Astrocyte (in vitro differentiated cells and primary cell): ENCODE results near the gene CPPED1.

Source experiments
- CTCF ChIP-seq: IDR thresholded peaks from 2 replicates; pipeline ENCODE4 v1.5.1; 2011; ENCODE audit warnings: low read depth, mild to moderate bottlenecking, inconsistent platforms, low read length, moderate library complexity; ENCODE audit not compliant: insufficient read depth
- EZH2 ChIP-seq: IDR thresholded peaks from 2 replicates; pipeline ENCODE4 v1.6.1; 2012; ENCODE audit warnings: mild to moderate bottlenecking, low read length, inconsistent platforms; ENCODE audit not compliant: insufficient read depth

GRCh38 chr16:12739738-12740137 lies 63.9 kb downstream of the CPPED1 start:
- TF ChIP-seq CTCF: no peak
- no peak for TF ChIP-seq EZH2
